Stimulated activated CD8-positive, alpha-beta memory T cell treated with anti-CD3 and anti-CD28 coated beads, Interleukin-7, amount 100 ng/mL, for 4 hours (primary cell): ENCODE results near the gene DCTN2.
"Not testable (repeated sequence)": the region's sequence is repeated elsewhere in the genome, so short reads cannot be mapped to it uniquely, and the experiment has no call there.

ENCODE experiments used
- DNase-seq, 2 donors: peaks; one replicate each; pipeline ENCODE4 v3.0.0-alpha.2; 2020; ENCODE audit warnings: low read depth in 2 of 2

DCTN2 gene

DNA sequence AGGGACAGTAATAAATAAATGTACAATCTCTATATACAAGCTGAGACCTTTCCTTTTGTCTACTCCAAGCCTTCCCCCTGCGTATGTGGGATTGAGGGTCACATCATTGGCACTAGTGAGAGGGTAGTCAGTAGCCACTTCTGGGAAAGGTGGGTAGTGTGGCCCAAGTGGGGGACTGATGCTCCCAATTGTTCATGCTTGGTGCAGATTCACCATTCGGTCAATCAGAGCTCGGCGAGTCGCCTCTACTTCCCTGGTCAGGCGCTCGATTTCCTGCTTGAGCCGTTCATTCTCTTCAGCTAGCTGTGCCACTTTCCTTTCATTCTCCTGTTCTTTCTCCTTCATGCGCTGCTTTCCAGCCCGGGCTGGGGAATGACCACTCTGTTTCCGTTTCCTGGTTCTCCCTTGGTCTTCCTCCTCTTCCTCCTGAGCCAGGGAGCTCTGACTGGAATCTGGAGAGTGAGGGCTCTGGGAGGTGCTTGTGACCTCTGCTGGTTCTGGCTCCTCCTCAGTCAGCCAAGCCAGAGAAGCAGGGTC lies 30.3 kb downstream of the DCTN2 start:
- no peak for DNase-seq

- no peak for DNase-seq
Observed at GRCh38 chr12:57515934-57516541, 31.0 kb downstream of the DCTN2 start.

GRCh38 chr12:57515408-57515933 lies 31.5 kb downstream of the DCTN2 start:
- no peak for DNase-seq

DNA sequence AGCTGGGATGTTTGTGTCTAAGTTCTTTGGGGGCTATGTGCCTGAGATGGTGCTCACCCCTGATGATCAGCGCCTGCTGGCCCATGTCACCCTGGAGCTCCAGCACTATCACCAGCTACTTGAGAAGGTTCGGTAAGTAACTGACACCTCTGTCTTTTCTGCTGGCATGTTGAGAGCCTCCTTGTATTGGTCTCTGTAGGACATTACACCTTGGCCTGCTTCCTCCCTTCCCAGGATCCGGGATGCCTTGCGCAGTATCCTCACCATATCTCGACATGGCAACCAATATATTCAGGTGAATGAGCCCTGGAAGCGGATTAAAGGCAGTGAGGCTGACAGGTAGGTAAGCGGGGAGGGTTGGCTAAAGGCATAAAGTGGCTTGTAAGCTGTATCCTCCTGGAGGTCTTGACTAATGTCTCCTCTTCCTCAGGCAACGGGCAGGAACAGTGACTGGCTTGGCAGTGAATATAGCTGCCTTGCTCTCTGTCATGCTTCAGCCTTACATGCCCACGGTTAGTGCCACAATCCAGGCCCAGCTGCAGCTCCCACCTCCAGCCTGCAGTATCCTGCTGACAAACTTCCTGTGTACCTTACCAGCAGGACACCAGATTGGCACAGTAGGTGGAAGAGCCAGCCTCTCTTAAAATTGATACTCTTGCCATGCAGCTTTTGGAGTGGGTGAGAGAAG lies 32.1 kb downstream of the DCTN2 start:
- no peak for DNase-seq

GRCh38 chr12:57514246-57514645 lies 32.7 kb downstream of the DCTN2 start:
- DNase-seq = not testable (repeated sequence)

GRCh38 chr12:57513677-57514076 lies 33.3 kb downstream of the DCTN2 start:
- DNase-seq = not testable (repeated sequence)

DNA sequence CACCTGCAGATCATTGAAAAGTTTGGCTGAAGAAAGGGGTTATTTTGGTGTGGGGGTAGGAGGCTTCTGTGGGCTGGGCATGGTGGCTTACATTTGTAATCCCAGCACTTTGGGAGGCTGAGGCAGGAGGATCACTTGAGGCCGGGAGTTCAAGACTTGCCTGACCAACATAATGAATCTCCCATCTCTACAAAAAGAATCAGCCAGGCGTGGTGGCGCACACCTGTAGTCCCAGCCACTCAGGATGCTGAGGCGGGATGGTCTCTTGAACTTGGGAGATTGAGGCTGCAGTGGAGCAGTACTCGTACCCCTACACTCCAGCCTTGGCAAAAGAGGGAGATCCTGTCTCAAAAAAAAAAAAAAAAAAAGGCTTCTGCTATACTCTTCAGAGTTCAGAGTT lies 33.7 kb downstream of the DCTN2 start:
- DNase-seq = no peak

DNA sequence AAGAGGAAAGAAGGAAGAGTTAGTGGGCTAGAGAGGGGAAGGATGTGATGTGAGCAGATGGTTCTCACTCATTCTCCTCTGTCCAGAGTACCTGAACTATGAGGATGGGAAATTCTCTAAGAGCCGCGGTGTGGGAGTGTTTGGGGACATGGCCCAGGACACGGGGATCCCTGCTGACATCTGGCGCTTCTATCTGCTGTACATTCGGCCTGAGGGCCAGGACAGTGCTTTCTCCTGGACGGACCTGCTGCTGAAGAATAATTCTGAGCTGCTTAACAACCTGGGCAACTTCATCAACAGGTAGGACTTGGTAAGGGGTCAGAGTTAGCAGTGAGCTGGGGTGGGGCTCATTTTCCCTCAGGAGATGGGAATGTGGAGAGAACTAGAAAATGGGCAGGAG lies 34.3 kb downstream of the DCTN2 start:
- no peak for DNase-seq

DNA sequence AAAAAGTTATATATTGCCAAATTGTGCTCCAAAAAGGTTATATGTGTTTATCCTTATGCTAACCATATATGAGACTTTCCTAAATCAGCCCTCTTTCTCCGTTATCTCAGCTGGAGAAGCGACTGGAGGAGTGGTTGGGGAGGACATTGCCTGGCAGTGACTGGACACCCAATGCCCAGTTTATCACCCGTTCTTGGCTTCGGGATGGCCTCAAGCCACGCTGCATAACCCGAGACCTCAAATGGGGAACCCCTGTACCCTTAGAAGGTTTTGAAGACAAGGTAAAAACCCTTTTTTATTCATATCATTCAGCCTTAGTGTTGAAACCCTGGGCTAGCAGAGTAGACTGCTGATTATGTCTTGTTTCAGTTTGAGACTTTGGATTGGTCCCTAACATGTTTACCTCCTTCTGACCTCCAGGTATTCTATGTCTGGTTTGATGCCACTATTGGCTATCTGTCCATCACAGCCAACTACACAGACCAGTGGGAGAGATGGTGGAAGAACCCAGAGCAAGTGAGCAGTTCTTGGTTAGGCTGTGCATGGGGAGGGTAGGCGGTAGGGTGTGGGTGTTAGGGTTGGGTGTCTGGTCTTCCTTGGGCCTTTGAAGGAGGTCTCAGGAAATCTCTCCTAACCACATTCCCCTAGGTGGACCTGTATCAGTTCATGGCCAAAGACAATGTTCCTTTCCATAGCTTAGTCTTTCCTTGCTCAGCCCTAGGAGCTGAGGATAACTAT lies 35.2 kb downstream of the DCTN2 start:
- DNase-seq = no peak

DNA sequence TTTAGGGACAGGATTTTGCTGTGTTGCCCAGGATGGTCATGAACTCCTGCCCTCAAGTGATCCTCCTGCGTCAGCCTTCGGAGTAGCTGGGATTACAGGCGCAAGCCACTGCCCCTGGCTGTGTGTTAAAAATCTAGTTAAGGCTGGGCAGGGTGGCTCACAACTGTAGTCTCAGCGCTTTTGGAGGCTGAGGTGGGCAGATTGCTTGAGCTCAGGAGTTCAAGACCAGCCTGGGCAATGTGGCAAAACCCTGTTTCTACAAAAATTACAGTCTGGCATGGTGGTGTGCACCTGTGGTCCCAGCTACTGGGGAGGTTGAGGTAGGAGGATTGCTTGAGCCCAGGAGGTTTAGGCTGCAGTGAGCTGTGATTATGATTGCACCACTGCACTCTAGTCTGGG lies 35.8 kb downstream of the DCTN2 start:
- DNase-seq = no peak

DNA sequence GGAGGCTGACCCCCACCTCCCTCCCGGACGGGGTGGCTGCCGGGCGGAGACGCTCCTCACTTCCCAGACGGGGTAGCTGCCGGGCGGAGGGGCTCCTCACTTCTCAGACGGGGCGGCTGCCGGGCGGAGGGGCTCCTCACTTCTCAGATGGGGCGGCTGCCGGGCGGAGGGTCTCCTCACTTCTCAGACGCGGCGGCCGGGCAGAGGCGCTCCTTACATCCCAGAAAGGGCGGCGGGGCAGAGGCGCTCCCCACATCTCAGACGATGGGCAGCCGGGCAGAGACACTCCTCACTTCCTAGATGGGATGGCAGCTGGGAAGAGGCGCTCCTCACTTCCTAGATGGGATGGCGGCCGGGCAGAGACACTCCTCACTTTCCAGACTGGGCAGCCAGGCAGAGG lies 39.2 kb downstream of the DCTN2 start:
- not testable (repeated sequence) for DNase-seq

GRCh38 chr12:57506541-57506940 lies 40.5 kb downstream of the DCTN2 start:
- not testable (repeated sequence) for DNase-seq

DNA sequence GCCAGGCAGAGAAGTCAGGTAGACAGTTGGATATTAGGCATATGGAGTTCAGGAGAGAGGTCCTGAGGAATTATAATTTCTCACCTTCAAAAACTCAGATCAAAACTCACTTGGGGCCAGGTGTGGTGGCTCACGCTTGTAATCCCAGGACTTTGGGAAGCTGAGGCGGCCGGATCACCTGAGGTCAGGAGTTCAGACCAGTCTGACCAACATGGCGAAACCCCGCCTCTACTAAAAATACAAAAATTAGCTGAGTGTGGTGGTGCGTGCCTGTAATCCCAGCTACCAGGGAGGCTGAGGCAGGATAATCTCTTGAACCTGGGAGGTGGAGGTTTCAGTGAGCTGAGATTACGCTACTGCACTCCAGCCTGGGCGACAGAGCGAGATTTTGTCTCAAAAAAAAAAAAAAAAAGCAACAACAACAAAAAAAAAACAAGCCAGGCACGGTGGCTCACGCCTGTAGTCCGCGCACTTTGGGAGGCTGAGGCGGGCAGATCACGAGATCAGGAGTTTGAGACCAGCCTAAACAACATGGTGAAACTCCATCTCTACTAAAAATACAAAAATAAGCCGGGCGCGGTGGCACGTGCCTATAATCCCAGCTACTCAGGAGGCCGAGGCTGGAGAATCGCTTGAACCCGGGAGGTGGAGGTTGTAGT lies 44.6 kb downstream of the DCTN2 start:
- DNase-seq = not testable (repeated sequence)

- no peak for DNase-seq
Observed at GRCh38 chr12:57500213-57500612, 46.8 kb downstream of the DCTN2 start.

GRCh38 chr12:57498571-57498970 lies 48.4 kb downstream of the DCTN2 start:
- no peak for DNase-seq

GRCh38 chr12:57498132-57498502 lies 48.9 kb downstream of the DCTN2 start:
- DNase-seq = no peak

- no peak for DNase-seq
Observed at GRCh38 chr12:57497223-57498131, 49.5 kb downstream of the DCTN2 start.

GRCh38 chr12:57496822-57497221 lies 50.2 kb downstream of the DCTN2 start:
- DNase-seq = no peak

GRCh38 chr12:57495051-57495701 lies 51.8 kb downstream of the DCTN2 start:
- not testable (repeated sequence) for DNase-seq
